Smooth muscle cell (in vitro differentiated cells): ENCODE measurements around the gene SEMA4C. TPM values are rescaled to one million over a fixed set of nuclear protein-coding genes. Genes with fewer than 3 reads are reported as not detected.

ENCODE experiments used
- DNase-seq: peaks from one replicate; lab custom pipeline; 2025; ENCODE audit not compliant: unreplicated experiment; lab: John Stamatoyannopoulos, UW
- H2AFZ ChIP-seq: fragments of 200-600 bp; sonication (generic); 2 replicates; pipeline ENCODE4 v1.6.0; 2016; ENCODE audit warnings: antibody characterized with exemption, low read depth, mild to moderate bottlenecking
- H3F3A ChIP-seq: fragments of 200-600 bp; sonication (generic); 2 replicates; pipeline ENCODE4 v1.6.0; 2017; ENCODE audit warnings: antibody characterized with exemption, low read depth
- H3K27ac ChIP-seq: fragments of 200-600 bp; sonication (generic); 2 replicates; pipeline ENCODE4 v1.5.1; 2016; ENCODE audit warnings: low read depth, mild to moderate bottlenecking
- H3K27me3 ChIP-seq: fragments of 200-600 bp; sonication (generic); 2 replicates; pipeline ENCODE4 v1.6.1; 2016; ENCODE audit warnings: low read depth, mild to moderate bottlenecking
- H3K36me3 ChIP-seq: fragments of 200-600 bp; sonication (generic); 2 replicates; pipeline ENCODE4 v1.5.1; 2016; ENCODE audit warnings: low read depth
- H3K4me1 ChIP-seq: fragments of 200-600 bp; sonication (generic); 2 replicates; pipeline ENCODE4 v1.5.1; 2016; ENCODE audit warnings: low read depth
- H3K4me2 ChIP-seq: fragments of 200-600 bp; sonication (generic); 2 replicates; pipeline ENCODE4 v1.6.0; 2016; ENCODE audit warnings: mild to moderate bottlenecking
- H3K4me3 ChIP-seq: fragments of 200-600 bp; sonication (generic); 2 replicates; pipeline ENCODE4 v1.5.1; 2016; ENCODE audit warnings: mild to moderate bottlenecking
- H3K79me2 ChIP-seq: fragments of 200-600 bp; sonication (generic); 2 replicates; pipeline ENCODE4 v1.6.0; 2016; ENCODE audit warnings: low read depth, mild to moderate bottlenecking
- H3K9ac ChIP-seq: fragments of 200-600 bp; sonication (generic); 2 replicates; pipeline ENCODE4 v1.6.0; 2016; ENCODE audit warnings: low read depth
- H3K9me3 ChIP-seq: fragments of 200-600 bp; sonication (generic); replicated peaks from 2 replicates; pipeline ENCODE4 v1.5.1; 2016; ENCODE audit warnings: low read depth
- H4K20me1 ChIP-seq: fragments of 200-600 bp; sonication (generic); 2 replicates; pipeline ENCODE4 v1.6.0; 2016; ENCODE audit warnings: low read depth
- CTCF ChIP-seq: fragments of 200-600 bp; sonication (generic); IDR thresholded peaks from 2 replicates; pipeline ENCODE4 v1.5.1; 2017; ENCODE audit warnings: borderline replicate concordance, mild to moderate bottlenecking, antibody characterized with exemption; ENCODE audit not compliant: insufficient read depth, poor library complexity, severe bottlenecking
- WGBS: methylation state at CpG from one replicate; pipeline ENCODE4 v1.1.7; 2016; ENCODE audit warnings: low lambda C conversion rate; 5-methylcytosine and 5-hydroxymethylcytosine counted together
- polyA plus RNA-seq: library from polyadenylated mRNA; unstranded; fragments of >200 nt; fragmentation: Nextera tagmentation; extraction: Ambion mirVana; gene quantifications from 2 replicates; pipeline ENCODE4 v1.2.1, GENCODE V29; 2016
- total RNA-seq: library from RNA; depleted of rRNA; stranded (reverse); fragments of >200 nt; gene quantifications from 2 replicates; pipeline ENCODE4 v1.2.3, GENCODE V29; 2014

Gene SEMA4C
- total and polyA plus RNA-seq, 2 experiments from 2014 or later, result 40.7 to 41.0 TPM

GRCh38 chr2:96859681-96860064 lies 10.2 kb downstream of the SEMA4C start:
- H3K27ac ChIP-seq, result peak overlapping the region; percentile 38
- 93% methylated on average over 3 of the region's 4 CpGs for WGBS
- H3K27me3 ChIP-seq, result no peaks in the 10 kb centered on the region
- no peak overlapping the region for H3K4me2 ChIP-seq
- no peak overlapping the region for H3K9ac ChIP-seq
- peaks cover 29% of the 10 kb centered on the region for H3K79me2 ChIP-seq
- H3K4me1 ChIP-seq, result peaks cover 16% of the 10 kb centered on the region
- H3F3A ChIP-seq, result peaks cover 26% of the 10 kb centered on the region
- H3K9me3 ChIP-seq, result no peaks in the 10 kb centered on the region
- no peak for TF ChIP-seq CTCF
- H3K36me3 ChIP-seq, result no peaks in the 10 kb centered on the region
- DNase-seq, result no peak
- H4K20me1 ChIP-seq, result peaks cover 58% of the 10 kb centered on the region
- no peak overlapping the region for H2AFZ ChIP-seq
- no peak overlapping the region for H3K4me3 ChIP-seq

- H4K20me1 ChIP-seq, result peaks cover 53% of the 10 kb centered on the region
- peaks cover 26% of the 10 kb centered on the region for H3F3A ChIP-seq
- no peak overlapping the region for H3K9ac ChIP-seq
- H3K9me3 ChIP-seq, result no peaks in the 10 kb centered on the region
- no peak overlapping the region for H2AFZ ChIP-seq
- peak overlapping the region; percentile 62 for H3K27ac ChIP-seq
- 33% methylated on average over 11 of the region's 11 CpGs for WGBS
- H3K4me1 ChIP-seq, result peaks cover 16% of the 10 kb centered on the region
- H3K36me3 ChIP-seq, result no peaks in the 10 kb centered on the region
- H3K79me2 ChIP-seq, result peaks cover 28% of the 10 kb centered on the region
- H3K4me2 ChIP-seq, result peak overlapping the region; percentile 83
- no peak for TF ChIP-seq CTCF
- no peaks in the 10 kb centered on the region for H3K27me3 ChIP-seq
- peak overlapping the region; percentile 82 for H3K4me3 ChIP-seq
- no peak for DNase-seq
Measured at GRCh38 chr2:96859099-96859649, 10.7 kb downstream of the SEMA4C start.

GRCh38 chr2:96857667-96858372 lies 12.1 kb downstream of the SEMA4C start, which contains the start of gene ANKRD39:
Gene ANKRD39, minus strand, starts transcription at chr2:96858016. Its CDS starts 29 bp downstream, at chr2:96857987.
- Histone ChIP-seq H3F3A (peaks cover 20% of the 10 kb centered on the region), H3K27me3 (no peaks in the 10 kb centered on the region), H2AFZ (peak within 1 kb of the TSS; percentile 84), H3K4me2 (peak within 1 kb of the TSS; percentile 100), H3K9ac (peak within 1 kb of the TSS; percentile 48), H3K9me3 (no peaks in the 10 kb centered on the region), H3K27ac (peak within 1 kb of the TSS; percentile 62), H3K79me2 (peaks cover 26% of the 10 kb centered on the region), H3K4me1 (peaks cover 16% of the 10 kb centered on the region), H4K20me1 (peaks cover 39% of the 10 kb centered on the region), H3K36me3 (no peaks in the 10 kb centered on the region), H3K4me3 (peak within 1 kb of the TSS; percentile 82)
- peak; percentile 74 for TF ChIP-seq CTCF
- under 1% methylated on average over 75 of the region's 81 CpGs for WGBS
- DNase-seq, result peak; percentile 89
